ENCODE data around the gene ZKSCAN8.

ZKSCAN8 gene

DNA sequence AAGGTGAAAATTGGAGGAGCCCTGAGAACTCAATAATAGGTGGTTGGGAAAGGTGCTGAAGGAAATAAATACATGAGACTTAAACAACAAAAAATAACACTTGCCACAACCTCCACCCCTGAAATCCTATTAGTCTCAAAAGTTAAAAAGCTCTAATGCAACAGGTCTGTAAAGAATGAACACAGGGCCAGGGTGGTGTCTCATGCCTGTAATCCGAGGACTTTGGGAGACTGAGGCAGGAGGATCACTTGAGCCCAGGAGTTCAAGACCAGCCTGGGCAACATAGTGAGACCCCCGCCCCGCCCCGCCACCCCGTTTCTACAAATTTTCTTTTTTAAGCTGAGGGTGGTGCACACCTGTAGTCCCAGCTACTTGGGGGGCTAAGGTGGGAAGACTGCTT is 1.1 kb upstream of the ZKSCAN8 start:
- no peak for DNase-seq

DNA sequence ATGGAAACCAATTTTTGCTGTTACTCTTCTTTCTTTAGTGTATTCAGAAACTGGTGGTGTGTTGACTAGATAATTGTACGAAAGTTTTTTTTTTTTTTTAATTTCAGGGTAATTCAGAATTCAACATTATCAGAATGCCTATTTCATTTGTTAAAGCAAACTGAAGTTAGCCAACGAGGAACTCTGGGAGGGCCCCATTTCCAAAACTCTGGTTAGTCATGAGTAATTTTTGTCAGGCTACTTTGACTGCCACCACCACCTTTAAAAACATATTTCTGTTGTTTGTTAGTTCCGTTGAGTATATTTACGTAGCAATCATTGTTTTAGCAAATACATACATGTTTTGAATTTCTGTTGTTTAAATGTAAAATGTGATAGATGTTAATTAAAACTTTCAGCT is 763 bp downstream of the ZKSCAN8 start:
- no peak for DNase-seq

- DNase-seq = no peak
Observed at GRCh38 chr6:28145231-28145630, 3.5 kb downstream of the ZKSCAN8 start.

DNA sequence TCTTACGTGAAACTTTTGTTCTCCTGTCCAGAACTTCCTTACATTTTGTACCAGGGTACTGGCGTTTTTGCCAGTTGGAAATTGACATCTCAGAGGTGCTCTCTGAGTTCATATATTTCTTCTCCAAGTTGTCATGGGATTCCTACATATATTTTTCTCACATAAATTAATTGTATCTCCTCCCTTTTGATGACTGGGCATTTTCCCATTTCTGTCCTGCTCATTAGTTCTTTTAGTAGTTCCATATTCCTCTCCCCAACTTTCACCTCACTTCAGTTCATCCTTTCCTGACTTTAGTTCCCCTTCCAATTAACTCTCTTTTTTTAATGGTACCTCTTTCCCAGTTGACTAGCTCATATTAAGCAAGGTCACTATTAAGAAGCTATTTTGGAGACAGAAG is 10.8 kb downstream of the ZKSCAN8 start:
- no peak for DNase-seq

- DNase-seq = no peak
Observed at GRCh38 chr6:28153546-28153945, 11.9 kb downstream of the ZKSCAN8 start.

- no peak for DNase-seq
Observed at GRCh38 chr6:28154357-28154756, 12.7 kb downstream of the ZKSCAN8 start.

GRCh38 chr6:28158318-28158717 is 16.6 kb downstream of the ZKSCAN8 start:
- DNase-seq = no peak

DNA sequence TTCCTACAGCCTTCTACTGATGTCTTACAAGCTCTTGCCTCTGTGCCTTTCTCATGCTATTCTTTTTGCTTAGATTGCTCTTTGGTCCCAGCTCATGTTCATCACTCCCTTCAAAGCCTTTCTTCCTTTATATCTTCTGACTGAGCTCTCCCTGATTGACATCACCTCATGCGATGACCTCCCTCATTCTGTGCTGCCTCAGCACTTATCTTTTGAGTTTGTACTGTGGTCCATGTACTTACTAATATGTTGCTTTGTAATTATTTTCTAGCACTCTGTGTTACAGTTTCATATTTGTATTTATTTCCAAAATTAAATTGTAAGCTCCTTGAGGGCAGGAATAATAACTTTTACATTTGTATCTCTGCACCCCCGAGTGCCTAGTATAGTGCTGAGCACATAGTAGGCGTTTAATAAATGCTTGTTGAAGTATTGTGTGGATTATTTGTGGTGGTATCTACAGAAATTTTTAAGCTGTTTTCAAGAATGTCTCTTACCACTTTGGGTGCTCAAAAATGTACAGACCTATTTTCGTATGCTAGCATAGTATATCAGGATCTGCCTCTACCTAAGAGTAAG is 17.4 kb downstream of the ZKSCAN8 start:
- DNase-seq = no peak

DNA sequence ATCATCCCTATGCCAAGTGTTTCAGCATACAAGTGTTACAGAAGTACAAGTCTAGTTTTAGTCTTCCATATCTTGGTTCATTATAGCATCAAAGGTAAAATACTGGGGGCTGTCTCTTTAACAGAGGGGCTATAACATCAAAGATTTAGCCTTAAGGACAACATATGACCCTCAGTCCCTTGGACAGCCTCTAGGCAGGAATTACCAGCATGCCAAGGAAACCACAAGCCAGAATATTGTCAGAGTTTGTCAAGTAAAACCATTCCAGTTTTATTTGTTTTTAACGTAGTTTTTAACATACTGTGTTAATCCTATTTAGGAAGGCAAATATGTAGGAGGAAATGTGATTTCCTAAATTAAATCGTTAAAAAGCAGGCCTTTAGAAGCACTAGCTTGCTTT is 18.6 kb downstream of the ZKSCAN8 start:
- no peak for DNase-seq

DNA sequence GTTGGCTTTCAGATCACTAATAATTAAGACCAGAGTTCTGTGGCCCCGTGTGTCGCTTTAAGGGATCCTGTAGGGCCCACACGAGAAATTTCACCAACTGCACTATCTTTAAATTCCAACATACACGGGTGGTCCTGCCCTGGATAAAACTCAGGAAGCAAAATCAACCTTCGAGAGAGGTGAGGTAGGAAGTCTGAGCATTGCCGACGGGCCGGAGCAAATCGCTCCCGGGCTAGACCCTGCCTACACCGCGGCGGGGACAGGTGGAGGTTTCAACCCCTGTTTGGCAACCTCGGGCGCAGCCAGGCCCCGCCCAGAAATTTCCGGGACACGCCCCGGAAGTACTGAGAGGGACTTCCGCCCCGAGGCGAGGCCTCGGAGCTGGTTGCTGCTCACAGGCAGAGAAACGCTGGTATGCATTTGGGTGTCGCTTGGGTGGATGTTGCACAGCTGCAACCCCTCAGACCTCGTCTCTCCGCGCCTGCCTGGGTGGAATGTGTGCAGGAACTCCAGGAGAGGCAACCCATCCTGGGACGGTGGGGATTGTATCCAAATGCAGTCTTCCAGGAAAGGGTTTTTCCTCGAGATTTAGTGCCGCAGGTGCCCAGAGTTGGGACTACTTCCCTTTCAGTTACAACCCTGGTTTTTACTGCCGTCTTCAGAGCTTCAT is 19.9 kb downstream of the ZKSCAN8 start:
- peak; percentile 67 for DNase-seq

GRCh38 chr6:28165563-28165962 is 23.9 kb downstream of the ZKSCAN8 start:
- DNase-seq = no peak

GRCh38 chr6:28167068-28167467 is 25.4 kb downstream of the ZKSCAN8 start:
- no peak for DNase-seq

GRCh38 chr6:28167926-28168325 is 26.2 kb downstream of the ZKSCAN8 start:
- DNase-seq = no peak

GRCh38 chr6:28171271-28171670 is 29.6 kb downstream of the ZKSCAN8 start:
- DNase-seq = no peak

GRCh38 chr6:28172006-28172405 is 30.3 kb downstream of the ZKSCAN8 start:
- no peak for DNase-seq

DNA sequence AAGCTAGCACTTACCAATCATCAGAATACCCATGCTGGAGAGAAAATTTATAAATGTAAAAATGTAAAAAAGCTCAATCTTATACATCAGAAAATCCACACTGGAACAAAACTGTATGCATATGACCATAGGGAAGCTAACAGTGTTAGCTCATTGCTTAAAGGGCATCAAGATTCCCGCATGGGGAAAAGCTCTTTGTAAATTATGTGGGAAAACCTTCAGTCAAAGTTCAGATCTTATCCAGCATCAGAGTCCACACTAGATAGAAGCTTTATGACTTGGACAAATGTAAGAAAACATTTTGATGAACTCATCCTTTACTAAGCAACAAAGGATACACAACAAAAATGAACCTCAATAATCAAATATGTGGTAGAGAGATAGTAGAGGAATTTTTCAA is 34.7 kb downstream of the ZKSCAN8 start:
- DNase-seq = no peak

- DNase-seq = no peak
Observed at GRCh38 chr6:28182255-28182654, 40.6 kb downstream of the ZKSCAN8 start.

GRCh38 chr6:28188111-28188979 is 46.7 kb downstream of the ZKSCAN8 start:
- DNase-seq = no peak

GRCh38 chr6:28200020-28200419 is 58.3 kb downstream of the ZKSCAN8 start:
- DNase-seq = no peak

- no peak for DNase-seq
Observed at GRCh38 chr6:28203201-28203600, 61.5 kb downstream of the ZKSCAN8 start.

DNA sequence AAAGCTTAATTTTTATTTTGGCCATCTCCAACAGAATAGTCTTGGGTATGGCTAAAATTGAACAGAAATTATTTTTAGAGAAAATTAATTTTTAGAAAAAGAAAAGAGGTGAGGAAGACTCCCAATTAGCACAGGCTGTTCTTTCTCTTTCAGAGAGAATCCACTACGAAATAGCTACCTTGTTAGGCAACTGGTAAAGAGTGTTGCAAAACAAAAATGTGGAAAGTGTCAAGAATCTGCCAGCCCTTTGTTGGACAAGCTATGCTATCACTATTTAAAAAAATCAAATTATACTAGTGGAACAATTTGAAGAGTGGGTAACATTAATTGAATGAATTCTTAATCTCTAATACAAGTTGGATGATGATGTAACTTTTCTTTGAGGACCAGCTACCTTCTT is 64.2 kb downstream of the ZKSCAN8 start:
- DNase-seq = no peak

GRCh38 chr6:28206527-28206926 is 64.8 kb downstream of the ZKSCAN8 start:
- DNase-seq = no peak

DNA sequence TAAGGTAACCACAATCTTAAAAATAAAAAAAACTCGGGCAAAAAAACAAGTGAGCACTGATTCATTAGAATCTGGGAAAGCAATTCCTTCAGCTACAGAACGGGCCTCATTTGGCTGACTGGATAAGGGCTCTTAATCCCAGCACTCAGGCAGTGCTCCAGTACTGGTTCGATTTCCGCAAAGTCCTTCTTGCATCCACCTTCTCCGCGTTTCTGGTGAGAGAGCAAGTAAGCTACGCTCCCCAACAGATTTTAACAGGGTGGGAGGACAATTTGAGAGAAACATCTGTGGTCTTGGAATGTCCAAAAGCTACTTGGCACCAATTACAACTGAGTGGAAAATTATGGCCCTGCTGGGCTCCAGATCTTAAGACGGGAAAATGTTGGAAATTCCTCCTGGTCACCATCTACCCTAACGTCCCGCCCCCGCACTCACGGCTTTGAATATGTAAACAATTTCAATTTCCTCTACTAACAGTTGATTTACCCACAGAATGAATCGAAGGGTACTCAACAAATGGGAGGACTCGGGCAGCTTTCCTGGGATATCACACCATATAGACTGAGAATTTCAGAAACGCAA is 65.3 kb downstream of the ZKSCAN8 start:
- no peak for DNase-seq
